GM23248 (cell line): Measurements from ENCODE around the gene UBE2F.

Experiments
- EZH2 ChIP-seq: fragments of 200-600 bp; sonication (generic); IDR thresholded peaks from 2 replicates; pipeline ENCODE4 v1.6.1; 2018; ENCODE audit warnings: antibody characterized with exemption, mild to moderate bottlenecking; ENCODE audit not compliant: insufficient read depth, poor library complexity, severe bottlenecking
- EZH2phosphoT487 ChIP-seq: fragments of 200-600 bp; sonication (generic); IDR thresholded peaks from 2 replicates; pipeline ENCODE4 v1.6.1; 2018; ENCODE audit warnings: antibody characterized with exemption, moderate library complexity, mild to moderate bottlenecking, low read depth; ENCODE audit not compliant: insufficient read depth

DNA sequence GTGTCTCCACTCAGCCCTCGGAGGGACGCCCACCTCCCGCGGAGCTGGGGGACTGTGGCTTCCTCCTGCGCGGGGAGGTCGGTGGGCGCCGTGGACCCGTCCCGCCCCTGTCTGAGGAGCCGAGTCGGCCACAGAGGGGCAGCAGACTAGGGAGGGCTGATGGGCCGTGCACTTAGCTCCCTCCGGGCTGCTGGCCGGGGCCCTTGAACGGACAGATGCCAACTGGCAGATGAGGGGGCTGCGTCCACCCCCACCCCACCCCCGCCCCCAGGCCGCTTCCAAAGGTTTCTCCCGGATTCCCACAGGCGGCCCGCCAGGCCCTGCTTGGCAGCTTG is 10.4 kb upstream of the UBE2F start:
- TF ChIP-seq EZH2phosphoT487 (no peak), EZH2 (no peak)
